ENCODE data around the gene RARS2. TPM values are rescaled to one million over a fixed set of nuclear protein-coding genes. Genes with fewer than 3 reads are reported as not detected.

Gene RARS2
- polyA plus RNA-seq, 2 of the 4 experiments (the other 2 are of a cell fraction), result 14.6 to 23.7 TPM

DNA sequence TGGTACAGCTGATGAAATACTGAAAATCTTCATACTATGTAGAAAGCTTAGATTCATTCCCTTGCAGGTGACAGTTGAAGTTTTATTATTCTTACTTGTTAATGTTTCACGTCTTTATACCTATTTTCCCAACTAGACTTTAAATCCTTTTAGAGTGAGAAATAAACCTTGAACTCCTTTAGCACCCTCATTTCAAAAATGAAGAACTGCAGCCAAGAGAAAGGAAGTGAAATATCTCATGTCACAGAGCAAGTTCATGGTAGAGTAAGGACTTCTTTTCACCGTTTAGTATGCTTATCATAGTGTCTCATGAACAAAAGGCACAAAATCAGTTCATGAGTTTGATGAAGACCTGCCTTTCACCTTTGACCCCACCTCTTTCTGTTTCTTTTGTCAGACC is 38.6 kb upstream of the RARS2 start:
- H3K27ac ChIP-seq, result no peak overlapping the region
- TF ChIP-seq POLR2A (IDR thresholded peaks at IDR 0.05; ENCODE audit: low read length) (no peak), ZC3H11A (IDR thresholded peaks at IDR 0.05) (no peak), MAZ (IDR thresholded peaks at IDR 0.05; ENCODE audit: borderline replicate concordance, low read depth, low read length) (no peak)
- ATAC-seq (no peak), FAIRE-seq (no peak), DNase-seq (ENCODE audit: low read depth in 1 of 2, low spot score in 1 of 2) (no peak)
- no peaks in the 10 kb centered on the region for H3K4me1 ChIP-seq
- H3K9me3 ChIP-seq, result no peaks in the 10 kb centered on the region
- WGBS (ENCODE audit: missing lambda C conversion rate), result 78% methylated on average over 2 of the region's 2 CpGs
- H3K4me3 ChIP-seq, result no peak overlapping the region
- CTCF ChIA-PET, result no interaction called here
- no peak overlapping the region for H3K4me2 ChIP-seq
- POLR2A ChIA-PET, result no interaction called here

DNA sequence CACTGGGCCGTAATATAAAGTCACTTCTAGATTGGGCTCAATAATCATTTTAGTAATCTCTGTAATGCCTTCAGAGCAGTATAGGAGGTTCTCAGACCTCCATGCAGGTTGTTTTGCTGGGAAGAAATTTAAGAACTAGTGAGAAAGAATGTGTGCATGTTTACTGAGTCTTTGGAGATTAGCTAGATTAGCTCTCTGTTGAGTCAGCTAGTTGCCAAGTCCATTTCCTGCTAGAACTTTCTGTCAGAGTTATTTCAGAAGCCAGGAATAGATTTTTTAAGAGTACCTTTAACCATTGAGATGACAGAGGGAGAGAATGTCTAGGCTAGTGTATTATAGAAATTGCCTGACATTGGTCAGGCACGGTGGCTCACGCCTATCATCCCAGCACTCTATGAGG is 33.5 kb upstream of the RARS2 start:
- no peak for TF ChIP-seq CHD4 (IDR thresholded peaks at IDR 0.05; ENCODE audit: borderline replicate concordance)
- no peak for TF ChIP-seq POLR2A (IDR thresholded peaks at IDR 0.05; ENCODE audit: low read length)
- TF ChIP-seq ZNF302 (CRISPR knock-in tag; IDR thresholded peaks at IDR 0.05), result no peak
- TF ChIP-seq, protein P1, sequence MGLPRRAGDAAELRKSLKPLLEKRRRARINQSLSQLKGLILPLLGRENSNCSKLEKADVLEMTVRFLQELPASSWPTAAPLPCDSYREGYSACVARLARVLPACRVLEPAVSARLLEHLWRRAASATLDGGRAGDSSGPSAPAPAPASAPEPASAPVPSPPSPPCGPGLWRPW (IDR thresholded peaks at IDR 0.05), result no peak
- TF ChIP-seq HOXA7 (CRISPR knock-in tag; IDR thresholded peaks at IDR 0.05), result no peak
- no peak for TF ChIP-seq USF2 (IDR thresholded peaks at IDR 0.05)
- TF ChIP-seq, protein P2, sequence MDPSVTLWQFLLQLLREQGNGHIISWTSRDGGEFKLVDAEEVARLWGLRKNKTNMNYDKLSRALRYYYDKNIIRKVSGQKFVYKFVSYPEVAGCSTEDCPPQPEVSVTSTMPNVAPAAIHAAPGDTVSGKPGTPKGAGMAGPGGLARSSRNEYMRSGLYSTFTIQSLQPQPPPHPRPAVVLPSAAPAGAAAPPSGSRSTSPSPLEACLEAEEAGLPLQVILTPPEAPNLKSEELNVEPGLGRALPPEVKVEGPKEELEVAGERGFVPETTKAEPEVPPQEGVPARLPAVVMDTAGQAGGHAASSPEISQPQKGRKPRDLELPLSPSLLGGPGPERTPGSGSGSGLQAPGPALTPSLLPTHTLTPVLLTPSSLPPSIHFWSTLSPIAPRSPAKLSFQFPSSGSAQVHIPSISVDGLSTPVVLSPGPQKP (IDR thresholded peaks at IDR 0.05; ENCODE audit: low read depth, low read length), result no peak
- TF ChIP-seq, protein P3, sequence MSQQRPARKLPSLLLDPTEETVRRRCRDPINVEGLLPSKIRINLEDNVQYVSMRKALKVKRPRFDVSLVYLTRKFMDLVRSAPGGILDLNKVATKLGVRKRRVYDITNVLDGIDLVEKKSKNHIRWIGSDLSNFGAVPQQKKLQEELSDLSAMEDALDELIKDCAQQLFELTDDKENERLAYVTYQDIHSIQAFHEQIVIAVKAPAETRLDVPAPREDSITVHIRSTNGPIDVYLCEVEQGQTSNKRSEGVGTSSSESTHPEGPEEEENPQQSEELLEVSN (IDR thresholded peaks at IDR 0.05; ENCODE audit: borderline replicate concordance, low read depth), result no peak
- no peak for TF ChIP-seq NFE2L2 (conservative IDR thresholded peaks at IDR 0.05; ENCODE audit: low read length)
- no peak for TF ChIP-seq CBX2 (IDR thresholded peaks at IDR 0.05; ENCODE audit: borderline replicate concordance, low read depth)
- TF ChIP-seq EP300 (IDR thresholded peaks at IDR 0.05), result no peak
- TF ChIP-seq BCL3 (IDR thresholded peaks at IDR 0.05), result no peak
- Histone ChIP-seq H3K4me2 (no peak overlapping the region), H3K4me3 (no peak overlapping the region), H3K9me3 (no peaks in the 10 kb centered on the region), H3K4me1 (no peaks in the 10 kb centered on the region), H3K27ac (no peak overlapping the region)
- ATAC-seq, result no peak
- no peak for DNase-seq (ENCODE audit: low read depth in 1 of 2, low spot score in 1 of 2)
- ChIA-PET CTCF (no interaction called here), POLR2A (no interaction called here)
- 77% methylated on average over 3 of the region's 3 CpGs for WGBS (ENCODE audit: missing lambda C conversion rate)
- no peak for FAIRE-seq

DNA sequence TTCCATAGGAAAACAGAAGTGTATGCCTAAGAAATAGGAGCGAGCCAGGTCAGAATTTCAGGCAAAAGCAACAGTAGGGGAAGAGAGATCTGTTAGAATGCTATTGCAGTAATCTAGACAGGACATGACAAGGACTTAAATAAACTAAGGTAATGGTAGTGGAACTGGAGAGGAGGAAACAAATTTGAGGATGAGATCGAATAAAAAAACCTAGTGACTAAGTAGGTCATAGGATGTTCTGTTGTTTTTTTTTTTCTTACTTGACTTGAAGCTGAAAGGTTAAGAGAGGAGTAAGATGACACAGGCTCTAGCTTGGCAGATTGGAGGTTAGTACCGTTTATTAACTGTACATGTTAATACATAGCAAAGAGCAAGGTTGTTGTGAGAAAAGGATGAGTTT is 28.7 kb upstream of the RARS2 start:
- no peak overlapping the region for H3K4me3 ChIP-seq
- H3K27ac ChIP-seq, result no peak overlapping the region
- ChIA-PET CTCF (no interaction called here), POLR2A (no interaction called here)
- H3K4me1 ChIP-seq, result no peaks in the 10 kb centered on the region
- no peak overlapping the region for H3K4me2 ChIP-seq
- no peaks in the 10 kb centered on the region for H3K9me3 ChIP-seq
- FAIRE-seq, result no peak
- no peak for DNase-seq (ENCODE audit: low read depth in 1 of 2, low spot score in 1 of 2)
- no peak for TF ChIP-seq POLR2AphosphoS2 (conservative IDR thresholded peaks at IDR 0.05; ENCODE audit: low read length)
- no peak for TF ChIP-seq RAD21 (conservative IDR thresholded peaks at IDR 0.05 in 1 of 2, IDR thresholded peaks at IDR 0.05 in 1 of 2)
- TF ChIP-seq BCL3 (IDR thresholded peaks at IDR 0.05), result no peak
- TF ChIP-seq, protein P4, sequence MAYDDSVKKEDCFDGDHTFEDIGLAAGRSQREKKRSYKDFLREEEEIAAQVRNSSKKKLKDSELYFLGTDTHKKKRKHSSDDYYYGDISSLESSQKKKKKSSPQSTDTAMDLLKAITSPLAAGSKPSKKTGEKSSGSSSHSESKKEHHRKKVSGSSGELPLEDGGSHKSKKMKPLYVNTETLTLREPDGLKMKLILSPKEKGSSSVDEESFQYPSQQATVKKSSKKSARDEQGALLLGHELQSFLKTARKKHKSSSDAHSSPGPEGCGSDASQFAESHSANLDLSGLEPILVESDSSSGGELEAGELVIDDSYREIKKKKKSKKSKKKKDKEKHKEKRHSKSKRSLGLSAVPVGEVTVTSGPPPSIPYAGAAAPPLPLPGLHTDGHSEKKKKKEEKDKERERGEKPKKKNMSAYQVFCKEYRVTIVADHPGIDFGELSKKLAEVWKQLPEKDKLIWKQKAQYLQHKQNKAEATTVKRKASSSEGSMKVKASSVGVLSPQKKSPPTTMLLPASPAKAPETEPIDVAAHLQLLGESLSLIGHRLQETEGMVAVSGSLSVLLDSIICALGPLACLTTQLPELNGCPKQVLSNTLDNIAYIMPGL (CRISPR knock-in tag; IDR thresholded peaks at IDR 0.05; ENCODE audit: borderline replicate concordance), result no peak
- no peak for TF ChIP-seq CBX2 (IDR thresholded peaks at IDR 0.05; ENCODE audit: borderline replicate concordance, low read depth)
- TF ChIP-seq RCOR1 (IDR thresholded peaks at IDR 0.05; ENCODE audit: low read depth, low read length), result no peak
- no peak for TF ChIP-seq HOXB5 (CRISPR knock-in tag; IDR thresholded peaks at IDR 0.05)
- TF ChIP-seq EHF (CRISPR knock-in tag; IDR thresholded peaks at IDR 0.05), result no peak
- TF ChIP-seq, protein P5, sequence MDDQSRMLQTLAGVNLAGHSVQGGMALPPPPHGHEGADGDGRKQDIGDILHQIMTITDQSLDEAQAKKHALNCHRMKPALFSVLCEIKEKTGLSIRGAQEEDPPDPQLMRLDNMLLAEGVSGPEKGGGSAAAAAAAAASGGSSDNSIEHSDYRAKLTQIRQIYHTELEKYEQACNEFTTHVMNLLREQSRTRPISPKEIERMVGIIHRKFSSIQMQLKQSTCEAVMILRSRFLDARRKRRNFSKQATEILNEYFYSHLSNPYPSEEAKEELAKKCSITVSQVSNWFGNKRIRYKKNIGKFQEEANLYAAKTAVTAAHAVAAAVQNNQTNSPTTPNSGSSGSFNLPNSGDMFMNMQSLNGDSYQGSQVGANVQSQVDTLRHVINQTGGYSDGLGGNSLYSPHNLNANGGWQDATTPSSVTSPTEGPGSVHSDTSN (IDR thresholded peaks at IDR 0.05), result no peak
- TF ChIP-seq, protein P1 (IDR thresholded peaks at IDR 0.05), result no peak
- TF ChIP-seq FOSL2 (IDR thresholded peaks at IDR 0.05), result no peak
- TF ChIP-seq FOSL2 (CRISPR knock-in tag; IDR thresholded peaks at IDR 0.05), result no peak
- TF ChIP-seq BHLHE40 (IDR thresholded peaks at IDR 0.05; ENCODE audit: low read depth, low read length), result no peak
- TF ChIP-seq ZFP36 (IDR thresholded peaks at IDR 0.05; ENCODE audit: borderline replicate concordance, partially characterized antibody), result no peak
- WGBS (ENCODE audit: missing lambda C conversion rate), result 77% methylated on average over 3 of the region's 3 CpGs
- ATAC-seq, result no peak

All from A549 (cell line).